ENCODE results near the gene TTYH2.

The TTYH2 gene

DNA sequence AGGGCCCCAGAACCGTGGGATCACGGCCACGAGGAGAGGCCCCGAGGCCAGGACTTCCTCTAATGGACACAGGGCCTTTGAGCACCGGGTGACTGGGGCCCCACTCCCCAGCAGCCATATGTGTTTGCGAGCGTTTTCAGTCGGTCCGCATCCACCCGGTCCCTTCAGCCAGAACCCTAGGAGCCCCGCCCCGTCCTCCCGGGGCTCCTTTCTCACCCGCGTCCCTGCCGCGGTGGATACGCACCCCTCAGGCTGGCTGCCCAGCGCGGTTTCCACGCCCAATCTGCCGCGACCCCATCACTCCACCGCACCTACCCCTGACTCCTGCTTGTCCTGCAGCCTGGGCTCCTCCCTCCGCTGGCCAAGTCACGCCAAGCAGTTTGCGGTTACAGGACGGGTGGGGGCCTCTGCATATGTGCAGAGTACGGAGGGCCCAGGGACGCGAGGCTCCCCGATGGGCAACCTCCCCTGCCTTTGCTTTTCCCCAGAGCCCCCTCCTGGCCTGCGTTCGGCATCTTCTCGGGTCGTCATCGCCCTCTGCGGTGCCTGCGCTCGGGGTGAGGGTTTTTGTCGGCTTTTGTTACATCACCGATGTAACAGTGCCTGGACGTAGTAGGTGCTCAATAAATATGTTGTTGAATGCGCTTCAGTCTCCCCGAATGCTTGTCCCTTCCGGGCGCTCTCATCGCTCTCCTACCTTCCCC lies 1.0 kb upstream of the TTYH2 start:
- Histone ChIP-seq H2BK12ac (ENCODE audit: low read length) (peak overlapping the region; percentile 68), H4K8ac (ENCODE audit: low read depth, low read length) (no peak overlapping the region), H3K36me3 (replicated peaks in 1 of 2; ENCODE audit: control insufficient read depth in 2 of 2, insufficient read depth in 2 of 2, low read length in 2 of 2) (peaks cover 18 to 32% of the 10 kb centered on the region in 2 donors), H4K91ac (ENCODE audit: low read depth, low read length, poor library complexity) (no peak overlapping the region), H3K18ac (ENCODE audit: low read length) (peak overlapping the region; percentile 90), H2BK120ac (ENCODE audit: low read depth, low read length) (peak overlapping the region; percentile 38), H3K14ac (ENCODE audit: low read length) (no peak overlapping the region), H3K9ac (ENCODE audit: low read depth, low read length, poor library complexity) (peak overlapping the region; percentile 54), H3K4me3 (ENCODE audit: low read length in 2 of 2) (no peak overlapping the region), H3K27ac (replicated peaks; ENCODE audit: low read length) (no peak overlapping the region), H3K79me1 (ENCODE audit: low read depth, low read length) (peaks cover 3% of the 10 kb centered on the region), H2BK5ac (ENCODE audit: low read length) (no peak overlapping the region), H2AFZ (ENCODE audit: low read length) (no peak overlapping the region), H2BK15ac (ENCODE audit: low read length) (peak overlapping the region; percentile 84), H3K23ac (ENCODE audit: low read depth, low read length, poor library complexity) (peak overlapping the region; percentile 92), H3K9me3 (replicated peaks in 1 of 2; ENCODE audit: control insufficient read depth in 2 of 2, insufficient read depth in 1 of 2, low read depth in 1 of 2, low read length in 2 of 2) (no peaks in the 10 kb centered on the region), H2AK5ac (ENCODE audit: low read depth, low read length) (peak overlapping the region; percentile 78), H3K4me1 (ENCODE audit: control insufficient read depth in 2 of 2, insufficient read depth in 1 of 2, low read depth in 1 of 2, low read length in 2 of 2) (peaks cover 16 to 59% of the 10 kb centered on the region in 2 donors), H3K27me3 (ENCODE audit: control insufficient read depth in 3 of 3, insufficient read depth in 3 of 3, low read depth in 1 of 3, low read length in 3 of 3) (peaks cover 0 to 31% (median 6%) of the 10 kb centered on the region in 3 experiments), H3K4ac (ENCODE audit: low read length) (no peak overlapping the region), H3K4me2 (ENCODE audit: insufficient read depth, low read length, poor library complexity, severe bottlenecking) (no peak overlapping the region)
- DNase-seq (ENCODE audit: low spot score), result no peak
- no CpG with 5 or more reads among the region's 48 CpGs for WGBS, 2 donors (ENCODE audit: extremely low coverage in 2 of 2, insufficient read length in 2 of 2, insufficient replicate concordance in 1 of 2)

DNA sequence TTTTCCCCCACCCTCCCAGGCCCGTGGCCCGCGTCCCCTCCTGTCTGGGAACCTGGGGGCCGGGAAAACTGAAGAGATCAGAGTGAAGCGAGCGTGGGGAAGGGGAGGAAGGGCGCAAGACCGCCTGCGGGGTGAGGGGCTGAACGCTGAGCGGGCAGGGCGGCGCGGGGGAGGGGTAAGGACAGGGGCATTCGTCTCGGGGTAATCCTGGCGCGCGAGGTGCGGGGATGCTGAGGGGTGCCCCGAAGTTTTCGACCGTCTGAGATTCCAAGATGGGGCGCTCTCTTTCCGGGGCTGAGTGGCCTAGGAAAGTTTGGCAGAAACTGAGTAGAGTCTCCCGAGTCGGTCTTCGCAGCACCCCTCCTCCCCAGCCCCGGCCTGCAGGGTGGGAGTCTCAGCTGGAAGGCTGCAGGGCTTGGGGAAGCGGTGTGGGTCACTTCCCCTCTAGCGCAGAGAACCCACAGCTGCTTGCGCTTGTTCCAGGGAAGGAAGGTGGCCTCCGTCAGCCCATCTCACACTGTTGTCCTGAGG lies 555 bp downstream of the TTYH2 start:
- Histone ChIP-seq H2BK12ac (ENCODE audit: low read length) (no peak overlapping the region), H2AK5ac (ENCODE audit: low read depth, low read length) (peak overlapping the region; percentile 78), H3K4ac (ENCODE audit: low read length) (no peak overlapping the region), H3K9me3 (replicated peaks in 1 of 2; ENCODE audit: control insufficient read depth in 2 of 2, insufficient read depth in 1 of 2, low read depth in 1 of 2, low read length in 2 of 2) (no peaks in the 10 kb centered on the region), H3K36me3 (replicated peaks in 1 of 2; ENCODE audit: control insufficient read depth in 2 of 2, insufficient read depth in 2 of 2, low read length in 2 of 2) (peaks cover 9 to 23% of the 10 kb centered on the region in 2 donors), H3K27me3 (ENCODE audit: control insufficient read depth in 3 of 3, insufficient read depth in 3 of 3, low read depth in 1 of 3, low read length in 3 of 3) (peaks cover 0 to 31% (median 6%) of the 10 kb centered on the region in 3 experiments), H3K79me1 (ENCODE audit: low read depth, low read length) (peaks cover 3% of the 10 kb centered on the region), H3K14ac (ENCODE audit: low read length) (peak overlapping the region; percentile 59), H4K91ac (ENCODE audit: low read depth, low read length, poor library complexity) (no peak overlapping the region), H3K27ac (replicated peaks; ENCODE audit: low read length) (no peak overlapping the region), H3K4me3 (ENCODE audit: low read length in 2 of 2) (peak overlapping the region; percentile 77 to 84), H3K9ac (ENCODE audit: low read depth, low read length, poor library complexity) (peak overlapping the region; percentile 44), H4K8ac (ENCODE audit: low read depth, low read length) (no peak overlapping the region), H2AFZ (ENCODE audit: low read length) (peak overlapping the region; percentile 88), H3K23ac (ENCODE audit: low read depth, low read length, poor library complexity) (peak overlapping the region; percentile 77), H3K4me1 (ENCODE audit: control insufficient read depth in 2 of 2, insufficient read depth in 1 of 2, low read depth in 1 of 2, low read length in 2 of 2) (peaks cover 18 to 54% of the 10 kb centered on the region in 2 donors), H2BK15ac (ENCODE audit: low read length) (no peak overlapping the region), H2BK120ac (ENCODE audit: low read depth, low read length) (no peak overlapping the region), H2BK5ac (ENCODE audit: low read length) (no peak overlapping the region), H3K18ac (ENCODE audit: low read length) (peak overlapping the region; percentile 94), H3K4me2 (ENCODE audit: insufficient read depth, low read length, poor library complexity, severe bottlenecking) (peak overlapping the region; percentile 81)
- no peak for DNase-seq (ENCODE audit: low spot score)
- WGBS, 2 donors (ENCODE audit: extremely low coverage in 2 of 2, insufficient read length in 2 of 2, insufficient replicate concordance in 1 of 2), result no CpG with 5 or more reads among the region's 33 CpGs

DNA sequence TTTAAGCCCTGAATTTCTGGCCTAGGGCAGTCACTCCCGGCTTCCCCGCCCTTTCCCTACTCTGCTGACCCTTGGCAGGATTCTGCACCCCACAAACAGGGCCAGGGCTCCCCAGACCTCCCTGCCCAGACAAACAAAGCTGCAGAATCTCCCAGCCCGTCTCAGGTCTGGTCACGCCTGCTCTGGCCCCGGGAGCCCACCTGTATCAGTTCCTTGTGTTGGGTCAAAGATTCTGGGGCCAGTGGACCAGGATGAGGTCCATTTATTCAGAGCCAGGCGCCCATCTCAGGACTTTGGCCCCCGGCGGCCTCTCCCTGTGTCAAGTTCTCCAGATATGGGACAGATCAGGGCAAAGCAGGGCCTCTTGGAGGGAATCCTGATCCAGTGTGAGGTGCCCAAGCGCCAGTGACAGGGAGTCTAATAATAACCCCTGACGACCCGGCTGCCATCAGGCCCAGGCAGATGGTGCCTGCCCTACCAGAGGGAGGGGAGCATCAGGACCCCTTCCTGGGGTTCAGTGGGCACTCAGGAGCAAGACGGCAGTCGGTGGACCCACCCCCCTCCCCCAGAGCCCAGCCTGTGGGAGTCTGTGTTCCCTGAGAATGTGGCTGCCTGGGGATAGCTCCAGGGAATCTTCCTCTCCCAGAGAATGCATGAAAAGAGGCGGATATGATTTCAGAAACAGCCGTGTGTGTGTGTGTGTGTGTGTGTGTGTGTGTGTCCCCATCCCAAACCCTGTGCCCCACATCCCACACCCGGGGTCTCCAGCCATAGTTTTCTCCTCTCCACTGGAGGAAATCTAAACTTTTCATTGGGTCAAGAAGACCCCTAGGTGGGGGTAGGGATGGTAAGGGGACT lies 1.3 kb downstream of the TTYH2 start:
- Histone ChIP-seq H3K9ac (ENCODE audit: low read depth, low read length, poor library complexity) (no peak overlapping the region), H4K8ac (ENCODE audit: low read depth, low read length) (no peak overlapping the region), H2BK5ac (ENCODE audit: low read length) (no peak overlapping the region), H3K4ac (ENCODE audit: low read length) (no peak overlapping the region), H2AFZ (ENCODE audit: low read length) (no peak overlapping the region), H3K36me3 (replicated peaks in 1 of 2; ENCODE audit: control insufficient read depth in 2 of 2, insufficient read depth in 2 of 2, low read length in 2 of 2) (peaks cover 4 to 15% of the 10 kb centered on the region in 2 donors), H3K14ac (ENCODE audit: low read length) (peak overlapping the region; percentile 3), H3K27me3 (ENCODE audit: control insufficient read depth in 3 of 3, insufficient read depth in 3 of 3, low read depth in 1 of 3, low read length in 3 of 3) (peaks cover 0 to 31% (median 6%) of the 10 kb centered on the region in 3 experiments), H2AK5ac (ENCODE audit: low read depth, low read length) (peak overlapping the region; percentile 60), H3K4me1 (ENCODE audit: control insufficient read depth in 2 of 2, insufficient read depth in 1 of 2, low read depth in 1 of 2, low read length in 2 of 2) (peaks cover 18 to 47% of the 10 kb centered on the region in 2 donors), H3K27ac (replicated peaks; ENCODE audit: low read length) (no peak overlapping the region), H3K23ac (ENCODE audit: low read depth, low read length, poor library complexity) (peak overlapping the region; percentile 45), H2BK15ac (ENCODE audit: low read length) (peak overlapping the region; percentile 8), H3K79me1 (ENCODE audit: low read depth, low read length) (peaks cover 3% of the 10 kb centered on the region), H4K91ac (ENCODE audit: low read depth, low read length, poor library complexity) (no peak overlapping the region), H3K18ac (ENCODE audit: low read length) (peak overlapping the region; percentile 46), H3K9me3 (replicated peaks in 1 of 2; ENCODE audit: control insufficient read depth in 2 of 2, insufficient read depth in 1 of 2, low read depth in 1 of 2, low read length in 2 of 2) (no peaks in the 10 kb centered on the region), H3K4me3 (ENCODE audit: low read length in 2 of 2) (peak overlapping the region in 1 of 2 donors; percentile 84), H2BK120ac (ENCODE audit: low read depth, low read length) (no peak overlapping the region), H3K4me2 (ENCODE audit: insufficient read depth, low read length, poor library complexity, severe bottlenecking) (no peak overlapping the region), H2BK12ac (ENCODE audit: low read length) (peak overlapping the region; percentile 31)
- no CpG with 5 or more reads among the region's 16 CpGs for WGBS, 2 donors (ENCODE audit: extremely low coverage in 2 of 2, insufficient read length in 2 of 2, insufficient replicate concordance in 1 of 2)
- DNase-seq (ENCODE audit: low spot score), result no peak

DNA sequence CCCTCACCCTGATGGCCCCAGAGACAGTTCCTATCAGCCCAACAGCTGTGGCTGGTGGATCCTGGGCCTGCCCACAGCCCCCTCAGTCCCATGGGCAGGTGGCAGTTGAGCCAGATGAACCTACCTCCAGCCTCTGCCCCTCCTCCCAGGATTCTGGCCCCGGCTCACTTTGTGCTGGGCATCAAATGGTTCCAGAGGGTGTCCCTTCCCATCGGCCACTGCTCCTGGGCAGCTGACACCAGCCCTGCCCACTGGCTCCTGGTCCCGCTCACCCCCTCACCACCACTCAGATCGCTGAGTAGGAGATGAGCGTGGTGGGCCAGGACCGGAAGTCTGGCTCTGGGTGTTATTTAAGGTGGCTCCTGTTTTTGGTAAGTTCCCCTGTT lies 2.0 kb downstream of the TTYH2 start:
- no peak overlapping the region for H4K91ac ChIP-seq (ENCODE audit: low read depth, low read length, poor library complexity)
- H3K14ac ChIP-seq (ENCODE audit: low read length), result no peak overlapping the region
- DNase-seq (ENCODE audit: low spot score), result no peak
- H3K4ac ChIP-seq (ENCODE audit: low read length), result no peak overlapping the region
- no peak overlapping the region for H2BK120ac ChIP-seq (ENCODE audit: low read depth, low read length)
- H3K36me3 ChIP-seq (replicated peaks in 1 of 2; ENCODE audit: control insufficient read depth in 2 of 2, insufficient read depth in 2 of 2, low read length in 2 of 2), result peaks cover 0 to 9% of the 10 kb centered on the region in 2 donors
- H3K4me2 ChIP-seq (ENCODE audit: insufficient read depth, low read length, poor library complexity, severe bottlenecking), result no peak overlapping the region
- H3K18ac ChIP-seq (ENCODE audit: low read length), result no peak overlapping the region
- no peak overlapping the region for H2BK5ac ChIP-seq (ENCODE audit: low read length)
- no peak overlapping the region for H3K27ac ChIP-seq (replicated peaks; ENCODE audit: low read length)
- no CpG with 5 or more reads among the region's 6 CpGs for WGBS, 2 donors (ENCODE audit: extremely low coverage in 2 of 2, insufficient read length in 2 of 2, insufficient replicate concordance in 1 of 2)
- H3K9ac ChIP-seq (ENCODE audit: low read depth, low read length, poor library complexity), result no peak overlapping the region
- H2AFZ ChIP-seq (ENCODE audit: low read length), result no peak overlapping the region
- no peak overlapping the region for H2BK15ac ChIP-seq (ENCODE audit: low read length)
- no peak overlapping the region for H3K4me3 ChIP-seq (ENCODE audit: low read length in 2 of 2)
- no peak overlapping the region for H3K23ac ChIP-seq (ENCODE audit: low read depth, low read length, poor library complexity)
- no peak overlapping the region for H4K8ac ChIP-seq (ENCODE audit: low read depth, low read length)
- H3K27me3 ChIP-seq (ENCODE audit: control insufficient read depth in 3 of 3, insufficient read depth in 3 of 3, low read depth in 1 of 3, low read length in 3 of 3), result peaks cover 0 to 31% (median 6%) of the 10 kb centered on the region in 3 experiments
- H3K9me3 ChIP-seq (replicated peaks in 1 of 2; ENCODE audit: control insufficient read depth in 2 of 2, insufficient read depth in 1 of 2, low read depth in 1 of 2, low read length in 2 of 2), result no peaks in the 10 kb centered on the region
- H2AK5ac ChIP-seq (ENCODE audit: low read depth, low read length), result peak overlapping the region; percentile 30
- no peak overlapping the region for H2BK12ac ChIP-seq (ENCODE audit: low read length)
- peaks cover 17 to 40% of the 10 kb centered on the region in 2 donors for H3K4me1 ChIP-seq (ENCODE audit: control insufficient read depth in 2 of 2, insufficient read depth in 1 of 2, low read depth in 1 of 2, low read length in 2 of 2)
- peaks cover 3% of the 10 kb centered on the region for H3K79me1 ChIP-seq (ENCODE audit: low read depth, low read length)

All from neuronal stem cell (in vitro differentiated cells).